IMR-90 (cell line): Measurements from ENCODE around the gene SPI1. TPM values are rescaled to one million over a fixed set of nuclear protein-coding genes. Genes with fewer than 3 reads are reported as not detected.

ENCODE experiments used
- ATAC-seq: fragments of 200-7000 bp; cut with Tn5 transposase; 2 replicates; pipeline ENCODE4 v1.9.1; 2020; ENCODE audit warnings: low read depth, mild to moderate bottlenecking, moderate library complexity
- BruUV-seq: library from RNA; stranded (reverse); fragments of 400-500 nt; replicated peaks from 2 replicates; lab custom pipeline; 2021; lab: Mats Ljungman, UMichigan
- CTCF ChIA-PET: fragments of 300-600 bp; formaldehyde crosslinking; extraction: SDS; loops from one replicate; lab custom pipeline; 2021; ENCODE audit warnings: antibody characterized with exemption; lab: Yijun Ruan, JAX
- POLR2A ChIA-PET: fragments of 300-600 bp; sonication (Branson Sonifier 250); formaldehyde crosslinking; loops from one replicate; lab custom pipeline; 2022; ENCODE audit warnings: antibody characterized with exemption; ENCODE audit not compliant: unreplicated experiment; lab: Charles Lee
- DNase-seq: peaks from one replicate; pipeline ENCODE4 v3.0.0; 2013
- H2AFZ ChIP-seq: replicated peaks from 2 replicates; pipeline ENCODE3; 2013; ENCODE audit warnings: low read length, mild to moderate bottlenecking; ENCODE audit not compliant: poor library complexity
- H2AK5ac ChIP-seq: 2 replicates; pipeline ENCODE4 v1.6.1; 2013; ENCODE audit warnings: low read depth, low read length, inconsistent platforms
- H2AK9ac ChIP-seq: replicated peaks from 2 replicates; pipeline ENCODE3; 2013; ENCODE audit warnings: mild to moderate bottlenecking, low read depth, low read length, moderate library complexity; ENCODE audit not compliant: poor library complexity
- H2BK120ac ChIP-seq: 2 replicates; pipeline ENCODE4 v1.6.1; 2013; ENCODE audit warnings: low read depth, low read length, inconsistent platforms
- H2BK15ac ChIP-seq: 3 replicates; pipeline ENCODE4 v1.6.1; 2013; ENCODE audit warnings: low read depth, low read length, inconsistent platforms
- H2BK20ac ChIP-seq: 2 replicates; pipeline ENCODE4 v1.6.1; 2013; ENCODE audit warnings: low read depth, mild to moderate bottlenecking, inconsistent platforms, low read length, moderate library complexity
- H2BK5ac ChIP-seq: 2 replicates; pipeline ENCODE4 v1.6.1; 2013; ENCODE audit warnings: mild to moderate bottlenecking, low read depth, low read length, inconsistent platforms; ENCODE audit not compliant: poor library complexity, severe bottlenecking
- H3K14ac ChIP-seq: replicated peaks from 2 replicates; pipeline ENCODE4 v1.6.1; 2013; ENCODE audit warnings: low read depth, low read length, inconsistent platforms
- H3K18ac ChIP-seq: 2 replicates; pipeline ENCODE4 v1.6.1; 2013; ENCODE audit warnings: low read depth, low read length, control low read depth
- H3K23ac ChIP-seq: 2 replicates; pipeline ENCODE4 v1.6.1; 2013; ENCODE audit warnings: low read depth, low read length, inconsistent platforms
- H3K27ac ChIP-seq: 2 replicates; pipeline ENCODE4 v1.5.1; 2013; ENCODE audit warnings: mild to moderate bottlenecking, control low read depth, low read length; ENCODE audit not compliant: insufficient read depth
- H3K27me3 ChIP-seq: 2 replicates; pipeline ENCODE4 v1.6.1; 2013; ENCODE audit warnings: low read length; ENCODE audit not compliant: control insufficient read depth, insufficient read depth
- H3K36me3 ChIP-seq: 2 replicates; pipeline ENCODE4 v1.6.1; 2013; ENCODE audit warnings: low read length, mixed read lengths; ENCODE audit not compliant: control insufficient read depth, insufficient read depth
- H3K4ac ChIP-seq: 2 replicates; pipeline ENCODE4 v1.6.1; 2013; ENCODE audit warnings: low read depth, low read length, inconsistent platforms
- H3K4me1 ChIP-seq: 2 replicates; pipeline ENCODE4 v1.6.1; 2013; ENCODE audit warnings: low read length, mixed read lengths; ENCODE audit not compliant: control insufficient read depth, insufficient read depth
- H3K4me2 ChIP-seq: 2 replicates; pipeline ENCODE4 v1.6.1; 2013; ENCODE audit warnings: low read depth, mild to moderate bottlenecking, control low read depth, low read length, moderate library complexity
- H3K4me3 ChIP-seq: 2 replicates; pipeline ENCODE4 v1.5.1; 2013; ENCODE audit warnings: low read depth, mild to moderate bottlenecking, control low read depth, low read length, moderate library complexity; ENCODE audit not compliant: insufficient read depth
- H3K56ac ChIP-seq: 2 replicates; pipeline ENCODE4 v1.6.1; 2013; ENCODE audit warnings: low read length, inconsistent platforms; ENCODE audit not compliant: insufficient read depth; ENCODE audit errors: extremely low read depth
- H3K79me1 ChIP-seq, 2 experiments: 2 replicates each; pipeline ENCODE4 v1.6.1; 2013; ENCODE audit warnings: low read length in 2 of 2, inconsistent platforms in 1 of 2, low read depth in 1 of 2
- H3K9ac ChIP-seq: 2 replicates; pipeline ENCODE4 v1.6.1; 2013; ENCODE audit warnings: low read depth, low read length, control low read depth
- H3K9me1 ChIP-seq: 2 replicates; pipeline ENCODE4 v1.6.1; 2013; ENCODE audit warnings: low read length, inconsistent platforms; ENCODE audit not compliant: insufficient read depth
- H3K9me3 ChIP-seq: 2 replicates; pipeline ENCODE4 v1.6.1; 2013; ENCODE audit warnings: low read length; ENCODE audit not compliant: control insufficient read depth, insufficient read depth
- H4K20me1 ChIP-seq: 2 replicates; pipeline ENCODE4 v1.6.1; 2013; ENCODE audit warnings: low read length, inconsistent platforms; ENCODE audit not compliant: insufficient read depth
- H4K5ac ChIP-seq: 2 replicates; pipeline ENCODE4 v1.6.1; 2013; ENCODE audit warnings: mild to moderate bottlenecking, low read depth, low read length, control low read depth
- H4K8ac ChIP-seq, 2 experiments: 2 replicates each; pipeline ENCODE4 v1.6.1; 2013; ENCODE audit warnings: low read depth in 2 of 2, low read length in 2 of 2, control low read depth in 1 of 2, inconsistent platforms in 1 of 2
- H4K91ac ChIP-seq: 2 replicates; pipeline ENCODE4 v1.6.1; 2013; ENCODE audit warnings: low read depth, low read length, inconsistent platforms; ENCODE audit not compliant: insufficient read depth
- CEBPB ChIP-seq: IDR thresholded peaks from 2 replicates; pipeline ENCODE4 v1.6.1; 2012; ENCODE audit warnings: low read depth, low read length, improper control_type of control experiment
- MAFK ChIP-seq: IDR thresholded peaks from 2 replicates; pipeline ENCODE4 v1.6.1; 2012; ENCODE audit warnings: low read depth, low read length, improper control_type of control experiment
- RAD21 ChIP-seq: IDR thresholded peaks from 2 replicates; pipeline ENCODE4 v1.6.1; 2012; ENCODE audit warnings: low read length, improper control_type of control experiment
- RCOR1 ChIP-seq: IDR thresholded peaks from 2 replicates; pipeline ENCODE4 v1.6.1; 2012; ENCODE audit warnings: mild to moderate bottlenecking, low read length, improper control_type of control experiment; ENCODE audit not compliant: insufficient replicate concordance
- RFX5 ChIP-seq: IDR thresholded peaks from 2 replicates; pipeline ENCODE4 v1.8.0; 2012; ENCODE audit warnings: low read depth, mild to moderate bottlenecking, low read length, moderate library complexity
- WGBS, 2 experiments: methylation state at CpG; one replicate each; pipeline versions ENCODE4 v1.1.5 to v1.1.7; 2013; ENCODE audit warnings: missing lambda C conversion rate in 2 of 2; ENCODE audit not compliant: insufficient read length in 1 of 2; ENCODE audit errors: extremely low coverage in 2 of 2; 5-methylcytosine and 5-hydroxymethylcytosine counted together
- dilution Hi-C: fragments of 300-500 bp; cut with HindIII; formaldehyde crosslinking; loops from one replicate; pipeline ENCODE4 v1.14.3; 2018; ENCODE audit warnings: low sequenced_read_pairs; ENCODE audit not compliant: unreplicated experiment
- in situ Hi-C: fragments of 300-500 bp; cut with MboI; formaldehyde crosslinking; loops from 3 replicates; pipeline ENCODE4 v1.14.3; 2019; ENCODE audit warnings: low sequenced_read_pairs, inconsistent platforms, mixed read lengths
- intact Hi-C: fragments of 100-400 bp; cut with micrococcal nuclease; formaldehyde crosslinking; loops from 2 replicates; pipeline ENCODE4 v1.10.0; 2022
- polyA plus RNA-seq, 3 experiments: library from polyadenylated mRNA; depleted of rRNA; stranded (reverse); fragments of >200 nt; gene quantifications; 2 replicates each; pipeline ENCODE4 v1.2.3, GENCODE V29; 2012; ENCODE audit warnings: low replicate concordance in 1 of 3
- total RNA-seq: library from RNA; depleted of rRNA; stranded (reverse); fragments of >200 nt; gene quantifications from 2 replicates; pipeline ENCODE4 v1.2.3, GENCODE V29; 2012
- TF ChIP-seq, protein P1 (sequence below): fragments of 150-350 bp; IDR thresholded peaks from 2 replicates; pipeline ENCODE4 v1.6.1; 2016; ENCODE audit warnings: low read depth, mild to moderate bottlenecking, low read length, moderate library complexity, borderline replicate concordance

The SPI1 gene
- total and polyA plus RNA-seq, 2 of the 4 experiments (the other 2 are of a cell fraction): not detected

GRCh38 chr11:47359586-47359985 lies 18.8 kb downstream of the SPI1 start:
- Histone ChIP-seq H3K56ac (no peak overlapping the region), H2AFZ (no peak overlapping the region), H3K27ac (no peak overlapping the region), H2BK20ac (no peak overlapping the region), H3K36me3 (no peaks in the 10 kb centered on the region), H3K4me1 (no peaks in the 10 kb centered on the region), H3K27me3 (peaks cover 3% of the 10 kb centered on the region), H3K4me2 (no peak overlapping the region), H2AK9ac (no peak overlapping the region), H3K18ac (no peak overlapping the region), H4K8ac (no peak overlapping the region), H4K91ac (no peak overlapping the region), H3K23ac (no peak overlapping the region), H3K79me1 (peaks cover 0 to 2% of the 10 kb centered on the region in 2 experiments; a peak in 1 of 4 replicates), H2BK15ac (no peak overlapping the region), H4K20me1 (no peaks in the 10 kb centered on the region), H3K4me3 (no peak overlapping the region), H3K14ac (no peak overlapping the region), H3K9me1 (peaks cover 20% of the 10 kb centered on the region), H2AK5ac (no peak overlapping the region), H3K9me3 (no peaks in the 10 kb centered on the region), H2BK120ac (no peak overlapping the region), H2BK5ac (no peak overlapping the region), H3K4ac (no peak overlapping the region), H4K5ac (no peak overlapping the region), H3K9ac (no peak overlapping the region)
- BruUV-seq: no TSS peak
- dilution Hi-C loops: no loop called here
- WGBS, 2 experiments: 71% methylated on average over 10 of the region's 17 CpGs; no CpG with 5 or more reads in 1 of the 2 experiments
- DNase-seq (no peak), ATAC-seq (no peak)
- intact Hi-C loops: no loop called here
- CTCF ChIA-PET: interaction anchor here (0.6 kb wide), 1 partner anchor 305 kb away, joined by 3 read pairs; no protein-coding TSS in a partner anchor
- in situ Hi-C loops: loop anchor here (25.0 kb wide), 1 partner anchor 472 kb away; no protein-coding TSS in a partner anchor
- POLR2A ChIA-PET: no interaction called here
- TF ChIP-seq RAD21 (no peak), MAFK (no peak), RCOR1 (no peak), RFX5 (no peak), CEBPB (no peak)
- TF ChIP-seq, protein P1, sequence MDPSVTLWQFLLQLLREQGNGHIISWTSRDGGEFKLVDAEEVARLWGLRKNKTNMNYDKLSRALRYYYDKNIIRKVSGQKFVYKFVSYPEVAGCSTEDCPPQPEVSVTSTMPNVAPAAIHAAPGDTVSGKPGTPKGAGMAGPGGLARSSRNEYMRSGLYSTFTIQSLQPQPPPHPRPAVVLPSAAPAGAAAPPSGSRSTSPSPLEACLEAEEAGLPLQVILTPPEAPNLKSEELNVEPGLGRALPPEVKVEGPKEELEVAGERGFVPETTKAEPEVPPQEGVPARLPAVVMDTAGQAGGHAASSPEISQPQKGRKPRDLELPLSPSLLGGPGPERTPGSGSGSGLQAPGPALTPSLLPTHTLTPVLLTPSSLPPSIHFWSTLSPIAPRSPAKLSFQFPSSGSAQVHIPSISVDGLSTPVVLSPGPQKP: no peak
